NCI-H446 (cell line): ENCODE results near the gene DTD1.

Experiments used
- DNase-seq, 2 experiments: peaks; one replicate each; lab custom pipeline; 2025; lab: John Stamatoyannopoulos, UW

DTD1 gene

GRCh38 chr20:18795366-18795765 lies 207.5 kb downstream of the DTD1 start:
- DNase-seq = no peak

- no peak for DNase-seq
Measured at GRCh38 chr20:18796282-18796833, 208.5 kb downstream of the DTD1 start.

- no peak for DNase-seq
Measured at GRCh38 chr20:18801516-18801915, 213.7 kb downstream of the DTD1 start.

- DNase-seq = no peak
Measured at GRCh38 chr20:18802012-18802634, 214.3 kb downstream of the DTD1 start.

GRCh38 chr20:18805881-18806280 lies 218.0 kb downstream of the DTD1 start:
- no peak for DNase-seq

- no peak for DNase-seq
Measured at GRCh38 chr20:18808712-18809111, 220.9 kb downstream of the DTD1 start.

GRCh38 chr20:18811186-18811585 lies 223.3 kb downstream of the DTD1 start:
- no peak for DNase-seq

GRCh38 chr20:18811904-18812303 lies 224.1 kb downstream of the DTD1 start:
- no peak for DNase-seq

GRCh38 chr20:18813483-18813882 lies 225.6 kb downstream of the DTD1 start, which contains the start of gene SCP2D1:
Gene SCP2D1 (plus strand): TSS chr20:18813783. CDS start chr20:18813816, 33 bp downstream.
- no peak for DNase-seq

GRCh38 chr20:18815194-18815942 lies 227.5 kb downstream of the DTD1 start:
- no peak for DNase-seq
